ENCODE results near the gene AFMID.
"Not testable (repeated sequence)": the region's sequence is repeated elsewhere in the genome, so short reads cannot be mapped to it uniquely, and the experiment has no call there.

AFMID gene

DNA sequence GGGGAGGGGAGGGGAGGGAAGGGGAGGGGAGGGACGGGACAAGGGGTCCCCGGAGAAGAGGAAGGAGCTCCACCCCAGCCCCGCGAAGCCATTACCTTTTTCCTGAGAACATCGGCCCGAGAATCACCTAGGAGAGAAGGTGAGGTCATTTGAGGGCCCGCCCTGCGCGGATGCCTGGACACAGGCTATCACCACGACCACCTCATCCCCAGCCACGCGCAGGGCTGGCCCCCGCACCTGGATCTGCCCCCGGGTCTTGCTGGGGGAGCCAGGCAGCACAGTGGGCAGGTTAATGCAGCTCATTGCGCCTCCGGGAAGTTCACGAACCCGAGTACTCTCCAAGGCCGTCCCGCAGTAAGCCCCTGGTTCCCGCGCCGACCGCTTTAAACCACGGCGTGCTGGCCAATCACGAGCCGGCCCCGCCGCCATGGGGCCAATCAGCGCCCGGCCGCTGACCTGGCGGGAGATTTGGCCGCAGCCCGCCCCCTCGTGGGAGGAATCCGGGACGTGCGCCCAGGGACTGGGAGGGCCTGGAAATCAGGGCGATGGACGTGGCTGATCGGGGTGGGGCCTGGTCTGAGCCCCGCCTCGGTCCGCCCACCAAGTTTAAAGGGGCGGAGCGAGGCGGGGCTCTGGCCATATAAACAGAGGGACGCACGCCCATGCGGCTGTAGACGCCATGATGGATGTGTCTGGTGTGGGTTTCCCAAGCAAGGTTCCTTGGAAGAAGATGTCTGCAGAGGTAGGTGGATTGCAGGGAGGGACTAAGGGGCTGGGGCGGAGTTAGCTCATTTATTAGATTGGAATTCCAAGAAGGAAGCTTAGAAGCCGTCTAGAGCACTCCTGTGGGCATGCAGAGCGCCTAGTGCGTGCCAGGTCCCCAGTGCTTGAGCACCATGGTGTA lies at the start of gene AFMID, which contains the start of gene TK1:
AFMID (plus strand) TSS at position 671 of the 904 bp plus-strand sequence; CDS start at position 680, 9 bp downstream.
TK1 (minus strand) TSS at position 361 of the 904 bp plus-strand sequence; CDS start at position 303, 58 bp downstream.
- peak; percentile 93 for DNase-seq (ENCODE audit: low read depth)

GRCh38 chr17:78137392-78138203 lies 49.6 kb upstream of the AFMID start:
- no peak for DNase-seq (ENCODE audit: low read depth)

- no peak for DNase-seq (ENCODE audit: low read depth)
These were observed 48.7 kb upstream of the AFMID start for GRCh38 chr17:78138204-78139060.

- DNase-seq (ENCODE audit: low read depth) = not testable (repeated sequence)
These were observed 47.3 kb upstream of the AFMID start for GRCh38 chr17:78139861-78140168.

- DNase-seq (ENCODE audit: low read depth) = peak; percentile 17
These were observed 46.8 kb upstream of the AFMID start for GRCh38 chr17:78140169-78141051.

- DNase-seq (ENCODE audit: low read depth) = no peak
These were observed 45.6 kb upstream of the AFMID start for GRCh38 chr17:78141437-78142118.

- DNase-seq (ENCODE audit: low read depth) = no peak
These were observed 44.9 kb upstream of the AFMID start for GRCh38 chr17:78142119-78142861.

GRCh38 chr17:78143214-78144146 lies 43.7 kb upstream of the AFMID start:
- no peak for DNase-seq (ENCODE audit: low read depth)

DNA sequence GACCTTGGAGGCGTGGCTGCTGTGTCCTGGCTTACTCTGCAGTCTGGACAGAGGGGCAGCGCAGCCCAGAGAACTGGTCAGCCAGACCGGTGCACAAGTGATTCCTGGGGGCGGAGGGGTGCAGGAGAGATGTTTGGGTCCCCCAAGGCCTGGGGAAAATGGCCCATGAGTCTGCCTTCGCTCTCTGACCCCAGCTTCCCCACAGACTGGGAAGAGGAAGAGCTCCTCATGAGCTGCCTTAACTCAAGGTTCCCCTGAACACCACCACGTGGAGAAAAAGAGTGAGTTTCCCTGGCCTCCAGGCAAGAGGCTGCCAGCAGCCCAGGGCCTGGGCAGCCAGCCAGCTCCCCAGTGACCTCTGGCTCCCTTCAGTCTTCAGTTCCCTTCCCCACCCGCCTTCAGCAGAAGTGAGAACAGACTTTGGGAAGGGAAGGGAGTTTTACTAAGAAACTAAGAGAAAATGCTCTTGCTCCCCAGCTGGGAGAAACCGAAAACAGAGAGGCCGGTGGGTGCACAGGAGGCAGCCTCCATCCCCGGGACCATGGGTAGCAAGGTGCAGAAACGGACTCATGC lies 42.9 kb upstream of the AFMID start:
- peak; percentile 27 for DNase-seq (ENCODE audit: low read depth)

DNA sequence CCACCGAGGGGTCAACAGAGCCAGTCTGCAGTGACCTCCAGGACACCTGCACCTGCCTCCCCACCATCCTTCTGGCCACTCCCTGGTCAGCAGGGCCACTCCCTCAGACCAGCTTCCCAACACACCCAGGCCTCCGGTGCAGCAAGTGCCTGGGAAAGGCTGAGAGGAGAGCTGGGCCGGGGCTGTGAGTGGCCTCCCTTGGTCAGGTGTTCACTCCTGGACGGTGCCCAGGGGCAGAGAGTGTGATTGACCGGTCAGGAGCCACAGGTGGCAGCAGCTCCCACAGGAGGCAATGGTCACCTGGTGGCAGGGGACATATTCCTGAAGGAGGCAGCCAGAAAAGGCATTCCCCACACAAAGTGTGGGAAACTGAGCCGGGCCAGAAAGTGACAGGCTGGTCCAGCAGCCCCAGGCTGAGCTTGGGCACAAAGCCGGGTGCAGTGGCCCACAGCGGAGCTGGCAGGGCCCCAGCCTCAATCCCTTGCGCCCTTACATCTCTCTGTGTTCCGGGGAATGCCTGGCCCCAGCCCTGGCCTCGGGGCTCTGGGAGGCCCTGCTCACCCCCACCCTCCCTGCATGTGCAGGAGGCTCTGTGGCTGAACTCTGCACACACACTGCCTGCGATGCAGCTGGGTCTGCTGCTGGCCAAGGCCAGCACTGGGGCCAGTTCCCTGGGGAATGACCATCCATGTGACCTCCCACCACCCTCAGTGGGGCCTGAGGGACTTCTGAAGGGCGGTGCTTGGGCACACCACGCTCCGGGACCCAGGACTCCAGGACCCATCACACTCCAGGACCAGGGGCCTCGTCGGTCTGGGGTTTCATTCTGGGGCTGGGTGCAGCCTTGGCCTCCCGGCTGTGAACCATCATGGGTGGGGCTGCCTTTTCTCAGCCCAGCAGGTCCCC lies 42.2 kb upstream of the AFMID start:
- DNase-seq (ENCODE audit: low read depth) = no peak

DNA sequence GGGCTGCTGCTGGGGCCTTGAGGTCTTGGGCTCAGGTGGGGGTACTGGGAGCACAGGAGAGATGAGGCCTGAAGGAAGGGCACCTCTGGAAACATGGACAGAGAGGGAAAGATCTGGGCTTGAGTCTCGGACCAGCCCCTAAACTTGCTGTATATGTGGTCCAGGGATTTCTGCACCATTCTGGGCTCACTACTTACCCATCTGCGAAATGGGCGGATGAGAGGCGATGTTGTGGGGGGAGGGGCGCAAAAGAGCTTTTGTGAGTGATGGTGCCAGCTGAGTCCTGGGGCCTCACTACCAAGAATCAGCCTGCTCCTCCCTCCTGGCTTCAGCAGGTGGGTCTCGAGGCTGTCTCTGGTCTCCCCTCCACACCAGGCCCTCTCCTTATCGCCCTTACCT lies 40.7 kb upstream of the AFMID start:
- DNase-seq (ENCODE audit: low read depth) = no peak

DNA sequence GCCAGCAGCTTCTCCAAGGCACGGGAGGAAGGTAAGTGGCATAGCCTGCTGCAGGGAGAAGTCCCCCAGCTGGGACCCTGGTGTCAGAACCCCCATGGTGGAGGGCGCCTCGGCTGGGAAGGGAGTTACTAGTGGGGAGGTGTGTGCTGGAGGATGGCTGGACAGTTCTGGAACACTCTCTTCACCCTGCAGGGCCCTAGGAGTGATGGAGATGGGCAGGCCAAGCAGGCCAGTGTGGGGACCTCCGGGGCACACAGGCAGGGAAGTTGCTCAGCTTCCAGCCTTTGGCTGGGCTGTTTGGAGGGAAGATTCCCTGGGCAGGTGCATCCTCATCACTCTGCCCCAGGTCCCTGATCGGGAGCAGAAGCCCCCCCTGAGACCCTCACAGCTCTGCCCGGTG lies 40.3 kb upstream of the AFMID start:
- DNase-seq (ENCODE audit: low read depth) = no peak

GRCh38 chr17:78147315-78147998 lies 39.7 kb upstream of the AFMID start:
- no peak for DNase-seq (ENCODE audit: low read depth)

GRCh38 chr17:78148286-78149016 lies 38.7 kb upstream of the AFMID start:
- DNase-seq (ENCODE audit: low read depth) = no peak

DNA sequence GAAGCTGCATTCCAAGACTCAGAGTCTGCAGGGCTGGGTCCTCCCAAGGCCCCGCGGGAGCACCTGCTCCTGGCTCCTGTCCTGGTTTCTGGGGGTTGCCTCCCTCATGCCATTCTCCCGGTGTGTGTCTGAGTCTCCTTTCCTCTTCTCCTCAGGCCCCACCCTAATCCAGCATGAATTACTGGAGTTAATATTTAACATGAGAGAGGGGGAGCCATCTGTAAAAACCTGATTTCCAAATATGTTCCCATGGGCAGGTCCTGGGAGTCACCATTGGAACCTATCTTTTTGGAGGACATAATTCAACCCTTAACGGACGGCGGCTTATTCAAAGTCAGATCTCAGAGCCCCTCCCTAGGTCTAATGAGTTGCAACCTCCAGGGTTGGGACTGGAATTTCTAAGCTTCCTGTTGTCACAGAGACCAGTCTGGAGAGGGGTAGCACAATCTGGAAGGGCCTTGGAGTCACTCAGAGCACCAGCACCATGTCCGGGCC lies 35.6 kb upstream of the AFMID start:
- DNase-seq (ENCODE audit: low read depth) = no peak

All from GM04504 (cell line).